ENCODE results near the gene SEMA4D. TPM values are rescaled to one million over a fixed set of nuclear protein-coding genes. Genes with fewer than 3 reads are reported as not detected.
A peak's percentile ranks its signal among the peaks of the same experiment; 100 is the strongest.

Gene SEMA4D
- total RNA-seq, 1 donor: 53.9 TPM

- DNase-seq (ENCODE audit: low read depth in 2 of 3, low spot score in 2 of 3): peak in 1 of 3 donors; percentile 41
Measured at GRCh38 chr9:89529243-89530035, 31.5 kb upstream of the SEMA4D start.

- no peak for DNase-seq (ENCODE audit: low read depth in 2 of 3, low spot score in 2 of 3)
Measured at GRCh38 chr9:89528540-89528939, 30.6 kb upstream of the SEMA4D start.

DNA sequence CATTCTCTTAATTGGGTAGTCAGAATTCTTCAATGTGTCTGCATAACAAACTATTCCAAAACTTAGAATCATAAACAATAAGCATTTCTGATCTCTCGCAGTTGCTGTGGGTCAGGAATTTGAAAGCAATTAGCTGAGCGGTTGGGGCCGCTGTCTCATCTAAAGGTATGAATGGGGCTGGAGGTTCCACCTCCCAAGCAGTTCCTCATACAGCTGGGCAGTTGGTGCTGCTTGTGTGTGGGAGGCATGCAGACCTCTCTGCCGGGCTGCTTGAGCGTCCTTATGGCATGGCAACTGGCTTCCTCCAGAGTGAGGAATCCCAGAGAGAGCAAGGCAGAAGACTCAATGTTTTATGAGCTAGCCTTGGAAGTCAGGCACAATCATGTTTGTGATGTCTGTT, 30.2 kb upstream of the SEMA4D start:
- DNase-seq (ENCODE audit: low read depth in 2 of 3, low spot score in 2 of 3): no peak

DNA sequence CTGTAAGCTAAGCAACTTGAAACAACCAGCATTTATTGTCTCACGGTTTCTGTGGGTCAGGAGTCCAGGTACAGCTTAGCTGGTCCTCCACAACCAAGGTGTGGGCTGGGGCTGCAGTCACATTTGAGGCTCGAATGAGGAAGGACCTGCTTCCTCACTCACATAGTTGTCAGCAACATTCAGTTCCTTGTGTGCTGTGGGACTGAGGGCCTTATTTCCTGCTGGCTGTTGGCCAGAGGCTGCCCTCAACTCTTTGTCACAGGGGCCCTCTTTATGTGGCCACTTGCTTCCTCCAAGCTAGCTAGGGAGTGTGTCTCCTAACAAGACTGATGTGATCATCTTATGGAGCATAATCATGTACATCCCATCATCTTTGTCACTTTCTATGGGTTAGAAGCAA, 29.2 kb upstream of the SEMA4D start:
- DNase-seq (ENCODE audit: low read depth in 2 of 3, low spot score in 2 of 3): no peak

GRCh38 chr9:89526667-89527066, 28.8 kb upstream of the SEMA4D start:
- no peak for DNase-seq (ENCODE audit: low read depth in 2 of 3, low spot score in 2 of 3)

DNA sequence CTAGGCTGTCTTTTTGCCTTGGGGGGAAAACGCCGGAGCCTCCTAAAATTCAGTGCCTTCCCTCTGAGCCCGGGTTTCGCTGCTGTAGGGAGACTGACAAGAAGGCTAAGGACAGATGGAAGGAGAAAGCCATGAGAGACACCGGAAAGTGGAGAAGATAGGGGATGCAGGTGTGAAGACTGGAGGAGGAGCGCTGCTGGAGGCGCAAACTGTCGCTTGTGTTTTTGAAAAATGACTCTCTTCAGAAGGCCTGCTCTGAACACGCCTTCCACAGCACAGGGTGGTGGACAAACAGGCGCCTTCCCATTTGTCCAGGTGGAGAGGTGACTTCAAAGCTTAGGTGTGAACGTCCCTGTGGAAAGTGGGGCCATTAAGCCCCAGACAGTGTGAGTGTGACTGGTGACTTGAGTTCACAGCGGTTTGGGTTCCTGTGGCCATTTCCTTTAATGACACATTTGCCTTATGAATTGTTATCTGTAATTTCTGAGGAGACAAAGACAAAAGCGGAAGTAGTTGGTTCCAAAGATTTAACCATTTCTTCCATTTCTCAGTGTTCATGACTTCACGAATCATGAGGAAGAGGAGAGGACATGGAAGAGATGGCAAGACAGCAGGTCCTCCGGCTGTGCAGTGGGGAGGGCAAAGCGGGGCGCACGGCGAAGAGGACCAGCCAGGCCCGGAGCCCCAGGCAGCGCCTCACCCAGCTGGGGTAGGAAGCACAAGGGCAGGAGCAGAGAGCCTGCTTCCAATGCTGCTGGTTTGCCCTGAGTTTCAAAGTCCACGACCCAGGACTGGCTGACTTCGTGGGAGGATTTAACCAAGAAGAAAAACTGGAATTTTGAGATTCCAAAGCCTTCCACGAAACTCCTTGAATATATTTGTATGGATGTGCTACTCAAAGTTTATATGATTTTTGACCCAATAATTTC, 27.8 kb upstream of the SEMA4D start:
- peak in 2 of 3 donors; percentile 60 to 72 for DNase-seq (ENCODE audit: low read depth in 2 of 3, low spot score in 2 of 3)

DNA sequence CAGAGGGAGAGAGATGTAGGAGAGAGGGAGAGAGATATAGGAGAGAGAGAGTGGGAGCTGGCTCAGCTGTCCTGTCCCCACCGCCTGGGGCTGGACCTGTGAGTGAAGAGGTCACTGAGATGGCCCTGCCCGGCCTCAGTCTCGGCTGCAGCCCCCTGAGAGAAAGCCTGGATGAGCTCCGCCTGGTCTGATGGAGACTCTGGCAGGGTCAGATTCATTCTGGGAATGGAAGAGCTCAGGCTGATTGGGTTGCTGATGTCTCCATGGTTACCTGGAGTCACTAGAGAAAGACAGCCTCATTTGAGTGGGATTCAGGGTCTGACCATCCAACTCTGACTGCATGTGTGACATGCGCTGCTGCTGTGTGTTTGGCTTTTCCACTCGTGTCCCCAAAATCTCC, 27.1 kb upstream of the SEMA4D start:
- no peak for DNase-seq (ENCODE audit: low read depth in 2 of 3, low spot score in 2 of 3)

DNA sequence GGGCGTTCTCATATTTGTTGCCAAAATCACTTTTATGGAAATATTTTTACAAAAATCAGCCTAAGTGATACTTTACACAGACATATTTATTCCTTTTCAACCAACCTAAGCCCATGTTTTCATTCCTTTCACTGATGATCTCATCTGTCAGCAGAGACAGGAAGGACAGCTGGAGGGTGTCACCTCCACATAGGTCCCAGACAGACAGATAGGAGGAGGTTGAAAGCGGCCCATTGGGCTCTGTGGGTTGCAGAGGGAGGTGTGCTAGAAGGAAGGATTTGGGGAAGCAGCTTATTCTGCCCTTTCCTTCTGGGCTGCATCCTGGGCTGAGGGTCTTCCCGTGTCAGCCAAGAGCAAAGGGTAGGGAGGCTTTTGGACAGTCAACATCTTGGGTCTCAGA, 26.0 kb upstream of the SEMA4D start:
- peak in 1 of 3 donors; percentile 22 for DNase-seq (ENCODE audit: low read depth in 2 of 3, low spot score in 2 of 3)

GRCh38 chr9:89522959-89523285, 25.0 kb upstream of the SEMA4D start:
- DNase-seq (ENCODE audit: low read depth in 2 of 3, low spot score in 2 of 3): no peak

DNA sequence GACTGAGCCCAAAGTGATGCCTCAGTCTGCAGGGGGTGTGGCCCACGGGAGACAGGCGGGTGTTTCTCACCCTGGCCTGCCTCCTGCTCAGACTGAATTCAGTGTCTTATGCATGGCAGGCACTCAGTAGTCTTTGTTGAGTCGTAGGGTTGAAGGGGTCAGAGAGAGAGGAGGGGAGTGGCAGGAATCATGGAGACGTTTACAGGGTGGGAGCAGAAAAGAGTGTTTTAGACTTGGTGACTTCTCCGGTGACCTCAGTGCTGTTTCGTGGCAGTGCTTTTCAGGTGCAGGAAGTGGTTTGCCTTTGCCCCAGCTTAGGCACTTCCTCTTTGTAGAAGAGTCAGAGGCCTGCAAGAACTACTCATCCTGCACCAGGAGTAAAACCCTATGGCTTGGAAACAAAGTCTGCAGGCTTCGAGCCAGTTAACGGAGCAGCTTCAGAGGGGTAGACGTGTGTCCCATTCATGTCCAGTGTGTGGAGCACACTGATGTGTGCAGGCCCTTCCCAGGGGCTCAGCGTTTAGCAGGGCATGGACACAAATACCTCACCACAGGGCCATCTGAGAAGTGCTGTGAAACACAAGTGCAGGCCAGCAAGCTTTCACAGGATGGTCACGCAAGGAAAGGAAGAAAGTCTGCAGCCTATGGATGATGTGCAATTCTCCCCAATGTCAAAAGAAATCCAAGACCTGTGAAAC, 24.5 kb upstream of the SEMA4D start:
- peak; percentile 63 to 85 (median 82) for DNase-seq (ENCODE audit: low read depth in 2 of 3, low spot score in 2 of 3)

- DNase-seq (ENCODE audit: low read depth in 2 of 3, low spot score in 2 of 3): no peak
Measured at GRCh38 chr9:89519366-89519805, 21.5 kb upstream of the SEMA4D start.

DNA sequence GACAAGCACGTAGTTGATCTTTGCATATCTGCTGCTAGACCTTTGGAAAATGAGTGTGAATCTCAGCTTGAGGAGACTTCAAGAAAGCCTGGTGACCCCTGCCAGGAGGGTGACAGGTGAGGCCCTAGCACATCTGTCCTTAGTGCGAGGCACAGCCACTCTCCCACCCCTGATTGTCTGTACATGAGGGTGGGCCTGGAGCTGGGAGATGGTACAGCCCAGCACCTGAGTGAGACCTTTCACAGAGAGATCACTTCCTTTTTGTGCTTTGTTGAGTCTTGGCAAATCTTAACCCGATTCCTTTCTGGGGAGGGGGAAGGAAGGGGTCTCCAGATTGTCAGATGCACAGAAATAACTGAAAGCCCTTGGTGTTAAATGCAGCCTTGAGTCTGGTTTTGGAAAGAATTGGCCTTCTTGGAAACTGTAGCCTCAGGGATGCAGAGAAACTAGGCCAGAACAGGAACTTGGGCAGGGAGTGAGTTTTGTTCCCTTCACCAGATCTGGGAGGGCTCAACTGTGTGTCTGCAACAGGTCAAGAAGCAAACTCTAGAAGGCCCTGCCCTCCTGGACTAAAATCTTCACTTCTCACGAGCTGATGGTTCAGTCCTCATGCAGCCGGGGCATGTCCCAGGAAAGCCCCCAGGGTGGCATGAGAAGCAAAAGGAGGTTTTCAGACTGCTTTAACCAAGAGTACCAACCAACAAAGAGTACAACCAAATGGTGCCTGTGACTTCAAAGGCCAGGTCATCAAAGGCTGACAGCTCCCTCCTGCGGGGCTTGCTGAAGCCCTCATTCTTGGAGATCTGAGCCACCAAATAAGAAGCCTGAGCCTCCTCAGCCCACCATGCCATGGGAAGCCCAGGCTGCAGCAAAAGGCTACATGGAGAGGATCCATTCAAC, 20.8 kb upstream of the SEMA4D start:
- DNase-seq (ENCODE audit: low read depth in 2 of 3, low spot score in 2 of 3): no peak

GRCh38 chr9:89515416-89515815, 17.5 kb upstream of the SEMA4D start:
- no peak for DNase-seq (ENCODE audit: low read depth in 2 of 3, low spot score in 2 of 3)

DNA sequence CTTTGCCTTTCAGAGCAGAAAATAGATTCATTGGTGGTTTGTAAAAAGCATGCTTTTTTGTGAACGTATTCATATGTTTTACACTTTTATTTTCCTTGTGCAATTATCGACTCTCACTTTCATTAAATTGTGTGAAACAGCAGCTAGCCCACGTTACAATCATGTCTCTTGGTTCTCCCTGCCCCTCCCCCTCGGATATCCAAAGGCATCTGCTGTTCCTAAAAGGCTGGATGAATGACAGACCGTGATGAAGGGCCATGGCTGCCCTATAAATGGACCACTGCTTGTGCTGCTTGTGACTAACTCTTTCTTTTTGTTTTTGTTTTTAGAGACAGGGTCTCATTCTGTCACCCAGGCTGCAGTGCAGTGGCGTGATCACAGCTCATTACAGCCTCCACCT, 17.0 kb upstream of the SEMA4D start:
- DNase-seq (ENCODE audit: low read depth in 2 of 3, low spot score in 2 of 3): no peak

DNA sequence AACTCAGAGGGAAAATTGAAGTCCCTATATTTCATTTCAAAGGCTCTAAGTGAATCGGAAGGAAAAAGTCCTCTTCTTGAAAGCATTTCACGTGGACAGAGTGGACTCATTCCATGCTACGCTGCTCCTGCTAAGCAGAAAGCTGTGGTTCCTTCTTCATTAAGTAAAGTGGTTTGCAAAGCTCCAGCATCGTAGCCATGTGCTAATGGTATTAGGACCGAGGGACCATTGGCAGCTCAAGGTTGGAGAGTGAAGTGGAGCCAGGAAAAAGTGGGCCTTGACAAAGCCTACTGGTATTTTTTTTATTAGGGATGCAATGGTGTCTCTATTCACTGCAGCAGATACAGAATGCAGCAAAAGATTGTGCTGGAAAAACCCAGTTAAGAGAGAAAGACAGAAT, 16.4 kb upstream of the SEMA4D start:
- no peak for DNase-seq (ENCODE audit: low read depth in 2 of 3, low spot score in 2 of 3)

DNA sequence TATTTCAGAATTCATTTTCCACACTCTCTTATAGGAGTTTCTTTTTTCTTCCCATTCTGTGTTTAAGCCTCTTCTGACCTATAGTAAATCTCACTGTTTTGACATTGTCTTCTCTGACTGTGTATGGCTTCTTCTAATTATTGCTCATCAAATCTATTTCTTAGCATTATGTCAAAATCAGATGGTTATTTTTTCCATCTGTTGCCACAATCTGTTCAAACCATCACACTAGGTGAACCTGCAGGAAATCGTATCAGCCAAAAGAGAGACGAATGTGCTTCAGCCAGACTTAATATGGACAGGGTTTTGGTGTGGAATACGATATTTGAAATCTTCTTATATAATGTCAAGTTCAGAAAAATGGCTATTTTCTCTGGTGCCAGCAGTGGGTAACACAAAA, 15.9 kb upstream of the SEMA4D start:
- DNase-seq (ENCODE audit: low read depth in 2 of 3, low spot score in 2 of 3): no peak

DNA sequence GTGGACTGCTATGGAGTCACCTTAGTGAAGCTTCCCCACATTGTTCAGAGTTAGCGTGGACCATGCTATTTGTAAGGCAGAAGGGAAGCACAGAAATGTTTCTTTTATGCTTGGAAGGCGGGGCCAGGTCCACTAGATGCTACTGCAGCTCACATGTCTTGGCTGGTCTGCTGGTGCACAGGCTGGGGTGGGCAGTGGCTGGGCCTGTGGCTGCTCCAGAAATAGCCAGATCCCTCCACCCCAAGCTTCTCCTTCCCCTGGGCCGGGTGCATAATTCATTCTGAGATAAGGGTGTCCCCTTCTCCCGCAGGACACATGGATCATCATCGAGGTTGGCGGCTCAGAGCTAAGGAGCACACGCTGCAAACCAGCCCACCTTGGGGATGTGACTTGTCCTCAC, 14.5 kb upstream of the SEMA4D start:
- DNase-seq (ENCODE audit: low read depth in 2 of 3, low spot score in 2 of 3): no peak

- DNase-seq (ENCODE audit: low read depth in 2 of 3, low spot score in 2 of 3): peak in 2 of 3 donors; percentile 59 to 61
Measured at GRCh38 chr9:89508951-89509615, 11.2 kb upstream of the SEMA4D start.

- DNase-seq (ENCODE audit: low read depth in 2 of 3, low spot score in 2 of 3): no peak
Measured at GRCh38 chr9:89505911-89506310, 8.0 kb upstream of the SEMA4D start.

DNA sequence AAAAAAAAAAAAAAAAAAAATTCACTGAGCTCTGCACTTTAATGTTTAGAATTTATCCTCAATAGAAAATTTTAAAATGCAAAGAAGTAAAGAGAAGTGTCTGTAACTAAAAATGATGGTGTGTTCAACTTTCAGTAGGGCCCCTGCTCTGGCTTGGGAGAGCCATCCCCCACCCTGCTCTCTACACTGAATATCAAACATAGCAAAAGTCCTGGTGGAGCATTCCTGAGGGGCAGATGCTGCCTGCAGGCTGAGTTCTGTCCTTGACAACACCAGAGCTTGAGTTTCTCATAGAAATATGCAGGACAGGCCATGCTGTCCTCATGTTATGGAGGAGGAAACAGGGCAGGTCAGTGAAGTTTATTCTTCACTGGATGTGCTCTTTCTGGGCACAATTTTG, 7.1 kb upstream of the SEMA4D start:
- DNase-seq (ENCODE audit: low read depth in 2 of 3, low spot score in 2 of 3): no peak
